GM10248 (cell line): Measurements from ENCODE around the gene MLXIPL.

ENCODE experiments used
- CTCF ChIA-PET: fragments of 300-600 bp; sonication (Branson Sonifier 250); formaldehyde crosslinking; extraction: SDS; loops from one replicate; lab custom pipeline; 2021; ENCODE audit warnings: antibody characterized with exemption; lab: Yijun Ruan, JAX
- POLR2A ChIA-PET: fragments of 350-650 bp; sonication (Branson Sonifier 250); formaldehyde crosslinking; extraction: SDS; loops from one replicate; lab custom pipeline; 2020; ENCODE audit warnings: antibody characterized with exemption; lab: Yijun Ruan, JAX
- DNase-seq: peaks from one replicate; pipeline ENCODE4 v3.0.0; 2012; ENCODE audit errors: extremely low spot score
- TF ChIP-seq, protein P1 (sequence below): IDR thresholded peaks from 2 replicates; pipeline ENCODE4 v1.5.1; 2012; ENCODE audit warnings: mild to moderate bottlenecking, low read depth; ENCODE audit errors: extremely low read depth, missing control alignments, control extremely low read depth

Gene MLXIPL

DNA sequence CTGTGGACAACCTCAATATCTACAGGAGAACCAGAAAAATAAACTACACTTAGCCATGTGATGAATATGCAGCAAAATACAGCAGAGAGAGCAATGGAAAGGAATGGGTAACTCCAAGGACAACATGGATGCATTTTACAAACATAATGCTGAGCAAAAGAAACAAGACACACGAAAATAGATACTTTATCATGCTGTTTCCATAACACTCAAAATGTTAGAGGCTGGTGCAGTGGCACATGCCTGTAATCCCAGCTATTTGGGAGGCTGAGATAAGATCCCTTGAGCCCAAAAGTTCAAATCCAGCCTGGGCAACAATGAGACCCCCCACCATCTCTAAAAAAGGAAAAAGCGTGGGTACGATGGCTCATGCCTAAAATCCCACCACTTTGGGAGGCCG, 75.1 kb downstream of the MLXIPL start:
- ChIA-PET POLR2A (no interaction called here), CTCF (interaction anchor here (2.4 kb wide), 1 partner anchor 9 kb away, joined by 8 read pairs; no protein-coding TSS in a partner anchor)
- TF ChIP-seq, protein P1, sequence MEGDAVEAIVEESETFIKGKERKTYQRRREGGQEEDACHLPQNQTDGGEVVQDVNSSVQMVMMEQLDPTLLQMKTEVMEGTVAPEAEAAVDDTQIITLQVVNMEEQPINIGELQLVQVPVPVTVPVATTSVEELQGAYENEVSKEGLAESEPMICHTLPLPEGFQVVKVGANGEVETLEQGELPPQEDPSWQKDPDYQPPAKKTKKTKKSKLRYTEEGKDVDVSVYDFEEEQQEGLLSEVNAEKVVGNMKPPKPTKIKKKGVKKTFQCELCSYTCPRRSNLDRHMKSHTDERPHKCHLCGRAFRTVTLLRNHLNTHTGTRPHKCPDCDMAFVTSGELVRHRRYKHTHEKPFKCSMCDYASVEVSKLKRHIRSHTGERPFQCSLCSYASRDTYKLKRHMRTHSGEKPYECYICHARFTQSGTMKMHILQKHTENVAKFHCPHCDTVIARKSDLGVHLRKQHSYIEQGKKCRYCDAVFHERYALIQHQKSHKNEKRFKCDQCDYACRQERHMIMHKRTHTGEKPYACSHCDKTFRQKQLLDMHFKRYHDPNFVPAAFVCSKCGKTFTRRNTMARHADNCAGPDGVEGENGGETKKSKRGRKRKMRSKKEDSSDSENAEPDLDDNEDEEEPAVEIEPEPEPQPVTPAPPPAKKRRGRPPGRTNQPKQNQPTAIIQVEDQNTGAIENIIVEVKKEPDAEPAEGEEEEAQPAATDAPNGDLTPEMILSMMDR = no peak
- DNase-seq = no peak

DNA sequence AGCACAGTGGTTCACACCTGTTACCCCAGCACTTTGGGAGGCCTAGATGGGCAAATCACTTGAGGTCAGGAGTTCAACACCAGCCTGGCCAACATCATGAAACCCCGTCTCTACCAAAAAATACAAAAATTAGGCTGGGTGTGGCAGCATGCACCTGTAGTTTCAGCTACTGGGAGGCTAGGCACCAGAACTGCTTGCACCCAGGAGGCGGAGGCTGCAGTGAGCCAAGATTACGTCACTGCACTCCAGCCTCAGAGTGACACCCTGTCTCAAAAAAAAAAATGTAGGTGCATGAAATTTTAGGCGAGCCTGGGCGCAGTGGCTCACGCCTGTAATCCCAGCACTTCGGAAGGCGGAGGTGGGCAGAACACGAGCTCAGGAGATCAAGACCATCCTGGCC, 76.5 kb downstream of the MLXIPL start:
- no peak for DNase-seq
- CTCF ChIA-PET = interaction anchor here (0.7 to 2.4 kb wide), 5 partner anchors 8 to 92 kb away, joined by 3 to 8 read pairs (median 4); partner anchors contain the start of genes BAZ1B and BCL7B
- TF ChIP-seq, protein P1 = no peak
- POLR2A ChIA-PET = no interaction called here

DNA sequence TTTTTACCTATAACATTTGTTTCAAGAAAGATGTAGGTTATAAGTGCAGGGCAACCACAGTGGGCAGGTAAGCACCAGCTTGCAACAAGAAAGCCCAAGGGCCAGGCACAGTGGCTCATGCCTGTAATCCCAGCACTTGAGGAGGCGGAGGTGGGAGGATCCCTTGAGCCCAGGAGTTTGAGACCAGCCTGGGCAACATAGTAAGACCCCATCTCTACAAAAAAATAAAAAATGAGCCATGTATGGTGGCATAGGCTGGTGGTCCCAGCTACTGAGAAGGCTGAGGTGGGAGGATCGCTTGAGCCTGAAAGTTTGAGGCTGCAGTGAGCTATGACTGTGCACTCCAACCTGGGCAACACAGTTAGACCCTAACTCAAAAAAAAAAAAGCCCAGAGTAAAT, 79.6 kb downstream of the MLXIPL start:
- TF ChIP-seq, protein P1 = no peak
- no peak for DNase-seq
- POLR2A ChIA-PET = interaction anchor here (0.6 kb wide), 1 partner anchor 104 kb away, joined by 10 read pairs; no protein-coding TSS in a partner anchor
- CTCF ChIA-PET = no interaction called here
